SIG-M5 treated with dmso at 0.1 percent for 504 hours (cell line): ENCODE results near the gene PCNX2.

ENCODE experiments used
- DNase-seq: peaks from one replicate; lab custom pipeline; 2025; ENCODE audit not compliant: unreplicated experiment; lab: John Stamatoyannopoulos, UW

The PCNX2 gene

DNA sequence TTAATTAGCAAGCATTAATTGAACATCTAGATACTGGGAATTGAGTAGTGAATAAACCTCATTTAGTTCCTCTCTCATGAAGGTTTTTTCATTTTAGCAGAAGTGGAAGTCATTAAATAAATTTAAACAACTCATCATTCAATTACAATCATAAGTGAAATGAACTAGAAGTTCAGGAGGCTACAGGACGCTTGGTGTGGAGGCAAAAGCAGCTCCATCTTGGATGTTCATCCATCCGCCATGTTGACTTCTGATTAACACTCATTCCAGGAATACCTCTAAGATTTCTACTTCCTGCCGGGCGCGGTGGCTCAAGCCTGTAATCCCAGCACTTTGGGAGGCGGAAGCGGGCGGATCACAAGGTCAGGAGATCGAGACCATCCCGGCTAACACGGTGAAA is 356.6 kb downstream of the PCNX2 start:
- no peak for DNase-seq

GRCh38 chr1:232937741-232938375 is 357.7 kb downstream of the PCNX2 start:
- DNase-seq = peak; percentile 87

- no peak for DNase-seq
These were observed 358.6 kb downstream of the PCNX2 start for GRCh38 chr1:232936941-232937340.
